GM23338 (cell line): ENCODE data around the gene PRKCH. TPM values are rescaled to one million over a fixed set of nuclear protein-coding genes. Genes with fewer than 3 reads are reported as not detected.

Experiments used
- ATAC-seq: fragments of 200-7000 bp; cut with Tn5 transposase; 3 replicates; pipeline ENCODE4 v1.9.1; 2020
- DNase-seq: peaks from one replicate; pipeline ENCODE4 v3.0.0-alpha.2; 2015; ENCODE audit warnings: low spot score
- H2AFZ ChIP-seq: fragments of 200-600 bp; sonication (generic); 2 replicates; pipeline ENCODE4 v1.8.0; 2016; ENCODE audit warnings: antibody characterized with exemption, mild to moderate bottlenecking, moderate library complexity
- H3F3A ChIP-seq: fragments of 200-600 bp; sonication (generic); replicated peaks from 2 replicates; pipeline ENCODE4 v1.8.0; 2017; ENCODE audit warnings: antibody characterized with exemption, mixed run types, low read depth
- H3K27ac ChIP-seq: fragments of 200-600 bp; sonication (generic); 2 replicates; pipeline ENCODE4 v1.6.1; 2016; ENCODE audit warnings: low read depth
- H3K27me3 ChIP-seq: fragments of 200-600 bp; sonication (generic); 2 replicates; pipeline ENCODE4 v1.8.0; 2016; ENCODE audit warnings: mild to moderate bottlenecking, mixed run types, moderate library complexity; ENCODE audit not compliant: insufficient read depth
- H3K36me3 ChIP-seq: fragments of 200-600 bp; sonication (generic); 2 replicates; pipeline ENCODE4 v1.8.0; 2016; ENCODE audit warnings: mild to moderate bottlenecking; ENCODE audit not compliant: insufficient read depth
- H3K4me1 ChIP-seq: fragments of 200-600 bp; sonication (generic); 2 replicates; pipeline ENCODE4 v1.8.0; 2016; ENCODE audit warnings: mild to moderate bottlenecking, moderate library complexity; ENCODE audit not compliant: insufficient read depth
- H3K4me2 ChIP-seq: fragments of 200-600 bp; sonication (generic); 2 replicates; pipeline ENCODE4 v1.7.1; 2017; ENCODE audit warnings: mixed run types
- H3K4me3 ChIP-seq: fragments of 200-600 bp; sonication (generic); 2 replicates; pipeline ENCODE4 v1.6.1; 2016; ENCODE audit warnings: mixed run types
- H3K79me2 ChIP-seq: fragments of 200-600 bp; sonication (generic); replicated peaks from 2 replicates; pipeline ENCODE4 v1.8.0; 2017; ENCODE audit warnings: mild to moderate bottlenecking; ENCODE audit not compliant: insufficient read depth
- H3K9me2 ChIP-seq: fragments of 200-600 bp; sonication (generic); 2 replicates; pipeline ENCODE4 v1.8.0; 2017; ENCODE audit not compliant: insufficient read depth
- H4K20me1 ChIP-seq: fragments of 200-600 bp; sonication (generic); replicated peaks from 2 replicates; pipeline ENCODE4 v1.8.0; 2017; ENCODE audit warnings: mild to moderate bottlenecking; ENCODE audit not compliant: insufficient read depth
- H3K27ac Mint-ChIP-seq: 2 replicates; pipeline ENCODE4 v1.8.0; 2020; ENCODE audit warnings: inconsistent platforms, mild to moderate bottlenecking, moderate library complexity, mixed read lengths
- H3K27me3 Mint-ChIP-seq: 3 replicates; pipeline ENCODE4 v1.8.0; 2022; ENCODE audit warnings: low read depth, mild to moderate bottlenecking, moderate library complexity, mixed read lengths, inconsistent platforms; ENCODE audit not compliant: insufficient read depth, poor library complexity
- H3K36me3 Mint-ChIP-seq: 3 replicates; pipeline ENCODE4 v1.8.0; 2021; ENCODE audit warnings: low read depth, mild to moderate bottlenecking, inconsistent platforms, moderate library complexity, mixed read lengths
- H3K4me1 Mint-ChIP-seq: 3 replicates; pipeline ENCODE4 v1.8.0; 2020; ENCODE audit warnings: mild to moderate bottlenecking, inconsistent platforms, mixed read lengths
- H3K4me3 Mint-ChIP-seq: 3 replicates; pipeline ENCODE4 v1.8.0; 2021; ENCODE audit warnings: moderate library complexity, mild to moderate bottlenecking, inconsistent platforms, mixed read lengths
- H3K9me3 Mint-ChIP-seq: 3 replicates; pipeline ENCODE4 v1.8.0; 2020; ENCODE audit warnings: moderate library complexity, mild to moderate bottlenecking, inconsistent platforms, mixed read lengths
- CREB1 ChIP-seq: fragments of 250-450 bp; sonication (Bioruptor Pico); IDR thresholded peaks from 2 replicates; pipeline ENCODE4 v1.5.0; 2020; ENCODE audit warnings: low read depth, mild to moderate bottlenecking, moderate library complexity
- EZH2 ChIP-seq: fragments of 200-600 bp; sonication (generic); IDR thresholded peaks from one replicate; pipeline ENCODE4 v1.8.0; 2017; ENCODE audit warnings: antibody characterized with exemption, mild to moderate bottlenecking, low read depth; ENCODE audit not compliant: unreplicated experiment
- EZH2phosphoT487 ChIP-seq: fragments of 200-600 bp; sonication (generic); IDR thresholded peaks from one replicate; pipeline ENCODE4 v1.8.1; 2018; ENCODE audit warnings: antibody characterized with exemption; ENCODE audit not compliant: unreplicated experiment
- JUNB ChIP-seq: IDR thresholded peaks from one replicate; pipeline ENCODE4 v1.6.1; 2016; ENCODE audit warnings: antibody characterized with exemption; ENCODE audit not compliant: unreplicated experiment
- NANOG ChIP-seq: IDR thresholded peaks from 2 replicates; pipeline ENCODE4 v1.6.1; 2016; ENCODE audit warnings: antibody characterized with exemption, borderline replicate concordance
- POLR2AphosphoS5 ChIP-seq: IDR thresholded peaks from 2 replicates; pipeline ENCODE4 v1.6.1; 2016; ENCODE audit warnings: antibody characterized with exemption, low read depth
- STAT1 ChIP-seq: IDR thresholded peaks from one replicate; pipeline ENCODE4 v1.6.1; 2016; ENCODE audit warnings: antibody characterized with exemption; ENCODE audit not compliant: unreplicated experiment
- ZNF114 ChIP-seq: fragments of 250-450 bp; sonication (Bioruptor Pico); IDR thresholded peaks from 2 replicates; pipeline ENCODE4 v1.5.0; 2020; ENCODE audit warnings: mild to moderate bottlenecking, moderate library complexity
- ZNF331 ChIP-seq: fragments of 250-450 bp; sonication (Bioruptor Pico); IDR thresholded peaks from 2 replicates; pipeline ENCODE4 v1.5.0; 2020; ENCODE audit warnings: low read depth, mild to moderate bottlenecking, moderate library complexity
- ZNF462 ChIP-seq: fragments of 250-450 bp; sonication (Bioruptor Pico); IDR thresholded peaks from 2 replicates; pipeline ENCODE4 v1.5.0; 2020; ENCODE audit warnings: mild to moderate bottlenecking, moderate library complexity
- polyA plus RNA-seq: library from polyadenylated mRNA; unstranded; fragments of >200 nt; fragmentation: Nextera tagmentation; extraction: Ambion mirVana; gene quantifications from 2 replicates; pipeline ENCODE4 v1.2.1, GENCODE V29; 2016
- total RNA-seq: library from RNA; depleted of rRNA; stranded (reverse); fragments of >200 nt; shearing (Covaris generic); gene quantifications from 2 replicates; pipeline ENCODE4 v1.2.3, GENCODE V29; 2014
- TF ChIP-seq, protein P1 (sequence below), 2 experiments: fragments of 200-600 bp in 1 of 2; sonication (generic) in 1 of 2; conservative IDR thresholded peaks; 2 replicates each; pipeline versions ENCODE4 v1.5.1 to v1.6.1; 2016 to 2017; ENCODE audit warnings: antibody characterized with exemption in 2 of 2, low read depth in 2 of 2, mild to moderate bottlenecking in 2 of 2, moderate library complexity in 1 of 2
- TF ChIP-seq, protein P2 (sequence below): IDR thresholded peaks from 2 replicates; pipeline ENCODE4 v1.6.1; 2016; ENCODE audit warnings: antibody characterized with exemption
- TF ChIP-seq, protein P3 (sequence below): IDR thresholded peaks from one replicate; pipeline ENCODE4 v1.6.1; 2018; ENCODE audit warnings: antibody characterized with exemption; ENCODE audit not compliant: unreplicated experiment

PRKCH gene
- total and polyA plus RNA-seq, 2 experiments from 2014 or later: 5.4 to 10.1 TPM

- no peaks in the 10 kb centered on the region for H3K79me2 ChIP-seq
- no peaks in the 10 kb centered on the region for H3K27me3 ChIP-seq
- no peak overlapping the region for H3K27ac ChIP-seq
- DNase-seq: no peak
- H3K4me3 ChIP-seq: no peak overlapping the region
- ATAC-seq: no peak
- peaks cover 8% of the 10 kb centered on the region for H3K4me1 ChIP-seq
- Mint-ChIP-seq H3K36me3 (no peaks in the 10 kb centered on the region), H3K27ac (no peak overlapping the region), H3K27me3 (peaks cover under 1% of the 10 kb centered on the region), H3K4me1 (peaks cover 19% of the 10 kb centered on the region), H3K4me3 (no peak overlapping the region), H3K9me3 (no peaks in the 10 kb centered on the region)
- H3K4me2 ChIP-seq: no peak overlapping the region
- H3F3A ChIP-seq: no peaks in the 10 kb centered on the region
- no peaks in the 10 kb centered on the region for H3K36me3 ChIP-seq
- no peak for TF ChIP-seq EZH2phosphoT487
- no peak for TF ChIP-seq ZNF114 (CRISPR knock-in tag)
- no peak for TF ChIP-seq CREB1 (CRISPR knock-in tag)
- no peak for TF ChIP-seq ZNF331 (CRISPR knock-in tag)
- TF ChIP-seq, protein P1, sequence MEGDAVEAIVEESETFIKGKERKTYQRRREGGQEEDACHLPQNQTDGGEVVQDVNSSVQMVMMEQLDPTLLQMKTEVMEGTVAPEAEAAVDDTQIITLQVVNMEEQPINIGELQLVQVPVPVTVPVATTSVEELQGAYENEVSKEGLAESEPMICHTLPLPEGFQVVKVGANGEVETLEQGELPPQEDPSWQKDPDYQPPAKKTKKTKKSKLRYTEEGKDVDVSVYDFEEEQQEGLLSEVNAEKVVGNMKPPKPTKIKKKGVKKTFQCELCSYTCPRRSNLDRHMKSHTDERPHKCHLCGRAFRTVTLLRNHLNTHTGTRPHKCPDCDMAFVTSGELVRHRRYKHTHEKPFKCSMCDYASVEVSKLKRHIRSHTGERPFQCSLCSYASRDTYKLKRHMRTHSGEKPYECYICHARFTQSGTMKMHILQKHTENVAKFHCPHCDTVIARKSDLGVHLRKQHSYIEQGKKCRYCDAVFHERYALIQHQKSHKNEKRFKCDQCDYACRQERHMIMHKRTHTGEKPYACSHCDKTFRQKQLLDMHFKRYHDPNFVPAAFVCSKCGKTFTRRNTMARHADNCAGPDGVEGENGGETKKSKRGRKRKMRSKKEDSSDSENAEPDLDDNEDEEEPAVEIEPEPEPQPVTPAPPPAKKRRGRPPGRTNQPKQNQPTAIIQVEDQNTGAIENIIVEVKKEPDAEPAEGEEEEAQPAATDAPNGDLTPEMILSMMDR (conservative IDR thresholded peaks at IDR 0.05; ENCODE audit: low read depth in 2 of 2): no peak
- no peak for TF ChIP-seq ZNF462 (CRISPR knock-in tag)
- TF ChIP-seq, protein P2, sequence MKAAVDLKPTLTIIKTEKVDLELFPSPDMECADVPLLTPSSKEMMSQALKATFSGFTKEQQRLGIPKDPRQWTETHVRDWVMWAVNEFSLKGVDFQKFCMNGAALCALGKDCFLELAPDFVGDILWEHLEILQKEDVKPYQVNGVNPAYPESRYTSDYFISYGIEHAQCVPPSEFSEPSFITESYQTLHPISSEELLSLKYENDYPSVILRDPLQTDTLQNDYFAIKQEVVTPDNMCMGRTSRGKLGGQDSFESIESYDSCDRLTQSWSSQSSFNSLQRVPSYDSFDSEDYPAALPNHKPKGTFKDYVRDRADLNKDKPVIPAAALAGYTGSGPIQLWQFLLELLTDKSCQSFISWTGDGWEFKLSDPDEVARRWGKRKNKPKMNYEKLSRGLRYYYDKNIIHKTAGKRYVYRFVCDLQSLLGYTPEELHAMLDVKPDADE: no peak
- no peak for TF ChIP-seq STAT1
- no peak for TF ChIP-seq NANOG
- TF ChIP-seq EZH2: no peak
- no peak for TF ChIP-seq POLR2AphosphoS5
- no peak for TF ChIP-seq JUNB
- TF ChIP-seq, protein P3, sequence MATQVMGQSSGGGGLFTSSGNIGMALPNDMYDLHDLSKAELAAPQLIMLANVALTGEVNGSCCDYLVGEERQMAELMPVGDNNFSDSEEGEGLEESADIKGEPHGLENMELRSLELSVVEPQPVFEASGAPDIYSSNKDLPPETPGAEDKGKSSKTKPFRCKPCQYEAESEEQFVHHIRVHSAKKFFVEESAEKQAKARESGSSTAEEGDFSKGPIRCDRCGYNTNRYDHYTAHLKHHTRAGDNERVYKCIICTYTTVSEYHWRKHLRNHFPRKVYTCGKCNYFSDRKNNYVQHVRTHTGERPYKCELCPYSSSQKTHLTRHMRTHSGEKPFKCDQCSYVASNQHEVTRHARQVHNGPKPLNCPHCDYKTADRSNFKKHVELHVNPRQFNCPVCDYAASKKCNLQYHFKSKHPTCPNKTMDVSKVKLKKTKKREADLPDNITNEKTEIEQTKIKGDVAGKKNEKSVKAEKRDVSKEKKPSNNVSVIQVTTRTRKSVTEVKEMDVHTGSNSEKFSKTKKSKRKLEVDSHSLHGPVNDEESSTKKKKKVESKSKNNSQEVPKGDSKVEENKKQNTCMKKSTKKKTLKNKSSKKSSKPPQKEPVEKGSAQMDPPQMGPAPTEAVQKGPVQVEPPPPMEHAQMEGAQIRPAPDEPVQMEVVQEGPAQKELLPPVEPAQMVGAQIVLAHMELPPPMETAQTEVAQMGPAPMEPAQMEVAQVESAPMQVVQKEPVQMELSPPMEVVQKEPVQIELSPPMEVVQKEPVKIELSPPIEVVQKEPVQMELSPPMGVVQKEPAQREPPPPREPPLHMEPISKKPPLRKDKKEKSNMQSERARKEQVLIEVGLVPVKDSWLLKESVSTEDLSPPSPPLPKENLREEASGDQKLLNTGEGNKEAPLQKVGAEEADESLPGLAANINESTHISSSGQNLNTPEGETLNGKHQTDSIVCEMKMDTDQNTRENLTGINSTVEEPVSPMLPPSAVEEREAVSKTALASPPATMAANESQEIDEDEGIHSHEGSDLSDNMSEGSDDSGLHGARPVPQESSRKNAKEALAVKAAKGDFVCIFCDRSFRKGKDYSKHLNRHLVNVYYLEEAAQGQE: no peak
- no peaks in the 10 kb centered on the region for H4K20me1 ChIP-seq
- no peaks in the 10 kb centered on the region for H3K9me2 ChIP-seq
- no peak overlapping the region for H2AFZ ChIP-seq
Observed at GRCh38 chr14:61521773-61522172, 200.4 kb downstream of the PRKCH start.
